Right atrium auricular region (tissue), 2 donors: ENCODE data around the gene PRKCH. TPM values are rescaled to one million over a fixed set of nuclear protein-coding genes. Genes with fewer than 3 reads are reported as not detected.

Experiments used
- DNase-seq: peaks from one replicate; pipeline ENCODE4 v3.0.0-alpha.2; 2019; ENCODE audit warnings: low spot score
- H3K27ac ChIP-seq, 2 donors: fragments of 200-600 bp; sonication (generic); 1 replicate in 1 of 2; 2 replicates in 1 of 2; pipeline ENCODE4 v1.5.1; 2016 to 2019
- H3K27me3 ChIP-seq, 2 donors: fragments of 200-600 bp; sonication (generic); one replicate each; pipeline versions ENCODE4 v1.5.1 to v1.6.0; 2017 to 2019
- H3K36me3 ChIP-seq: fragments of 200-600 bp; sonication (generic); one replicate; pipeline ENCODE4 v1.5.1; 2016
- H3K4me1 ChIP-seq, 2 donors: fragments of 200-600 bp; sonication (generic); one replicate each; pipeline versions ENCODE4 v1.5.1 to v1.6.0; 2017 to 2019
- H3K4me3 ChIP-seq, 2 donors: fragments of 200-600 bp; sonication (generic); 1 replicate in 1 of 2; 2 replicates in 1 of 2; pipeline ENCODE4 v1.5.1; 2017 to 2019; ENCODE audit warnings: mild to moderate bottlenecking in 1 of 2, moderate library complexity in 1 of 2
- H3K9me3 ChIP-seq, 2 donors: fragments of 200-600 bp; sonication (generic); one replicate each; pipeline ENCODE4 v1.5.1; 2019
- CTCF ChIP-seq, 2 donors: fragments of 200-600 bp; sonication (generic); IDR thresholded peaks; one replicate each; pipeline ENCODE4 v1.5.1; 2019; ENCODE audit warnings: antibody characterized with exemption in 2 of 2
- total RNA-seq, 2 donors: library from RNA; depleted of rRNA; stranded (reverse); fragments of >200 nt; gene quantifications; one replicate each; pipeline ENCODE4 v1.1.0, GENCODE V29; 2016

PRKCH gene
- total RNA-seq, 2 donors from 2014 or later = 24.9 to 40.3 TPM

DNA sequence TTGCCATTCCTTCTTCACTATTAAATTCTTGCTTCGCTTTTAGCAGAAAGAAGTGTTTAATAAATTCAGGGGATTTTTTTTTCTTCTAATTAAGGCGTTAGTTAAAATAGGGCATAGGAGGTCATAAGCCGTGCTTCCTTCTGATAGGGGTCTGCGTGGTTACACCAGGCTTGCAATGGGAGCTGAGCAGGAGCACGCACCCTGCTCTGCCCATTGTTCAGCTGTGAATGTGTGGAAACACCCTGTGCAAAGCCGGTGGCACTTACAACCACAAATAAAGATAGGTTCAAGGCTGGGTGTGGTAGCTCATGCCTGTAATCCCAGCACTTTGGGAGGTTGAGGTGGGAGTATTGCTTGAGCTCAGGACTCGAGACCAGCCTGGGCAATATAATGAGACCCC lies 162.1 kb downstream of the PRKCH start:
- H3K4me3 ChIP-seq = no peak overlapping the region
- TF ChIP-seq CTCF (IDR thresholded peaks at IDR 0.05) = no peak
- H3K9me3 ChIP-seq = no peaks in the 10 kb centered on the region
- H3K27me3 ChIP-seq = no peaks in the 10 kb centered on the region
- peaks cover 0 to 40% of the 10 kb centered on the region in 2 donors for H3K4me1 ChIP-seq
- H3K36me3 ChIP-seq = no peaks in the 10 kb centered on the region
- H3K27ac ChIP-seq = no peak overlapping the region
- DNase-seq = no peak

GRCh38 chr14:61484031-61484430 lies 162.7 kb downstream of the PRKCH start:
- Histone ChIP-seq H3K27me3 (no peaks in the 10 kb centered on the region), H3K4me1 (peaks cover 0 to 40% of the 10 kb centered on the region in 2 donors), H3K9me3 (no peaks in the 10 kb centered on the region), H3K4me3 (no peak overlapping the region), H3K27ac (no peak overlapping the region), H3K36me3 (no peaks in the 10 kb centered on the region)
- TF ChIP-seq CTCF (IDR thresholded peaks at IDR 0.05) = no peak
- DNase-seq = no peak

DNA sequence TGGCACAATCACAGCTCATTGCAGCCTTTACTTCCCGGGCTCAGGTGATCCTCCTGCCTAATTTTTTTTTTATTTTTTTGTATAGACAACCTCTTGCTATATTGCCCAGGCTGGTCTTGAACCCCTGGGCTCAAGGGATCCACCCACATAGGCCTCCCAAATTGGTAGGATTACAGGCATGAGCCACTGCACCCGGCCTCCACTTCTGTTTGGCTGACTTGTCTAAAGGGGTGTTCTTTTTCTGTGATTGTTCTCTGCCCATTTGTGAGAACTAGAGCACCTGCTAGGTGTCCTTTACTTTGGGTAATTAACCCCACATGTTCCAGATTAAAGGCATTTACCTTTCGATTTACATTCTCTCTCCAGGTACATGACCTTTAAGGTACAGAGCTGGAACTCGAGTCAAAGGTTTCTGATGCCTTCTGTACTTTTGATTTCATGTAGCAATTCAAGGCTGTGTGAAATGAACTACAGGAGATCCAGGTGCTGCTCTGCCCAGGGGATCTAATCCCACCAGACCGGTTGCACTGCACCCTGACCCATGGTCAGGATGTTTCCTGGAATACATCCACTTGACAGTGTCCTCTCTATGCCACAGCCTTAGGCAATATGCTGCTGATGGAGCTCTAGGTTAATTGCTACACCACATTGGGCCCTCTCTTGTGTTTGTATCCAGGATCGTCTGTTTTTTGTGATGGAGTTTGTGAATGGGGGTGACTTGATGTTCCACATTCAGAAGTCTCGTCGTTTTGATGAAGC lies 163.6 kb downstream of the PRKCH start:
- Histone ChIP-seq H3K27ac (no peak overlapping the region), H3K36me3 (no peaks in the 10 kb centered on the region), H3K27me3 (no peaks in the 10 kb centered on the region), H3K4me1 (peaks cover 0 to 40% of the 10 kb centered on the region in 2 donors), H3K9me3 (no peaks in the 10 kb centered on the region), H3K4me3 (no peak overlapping the region)
- no peak for DNase-seq
- no peak for TF ChIP-seq CTCF (IDR thresholded peaks at IDR 0.05)

DNA sequence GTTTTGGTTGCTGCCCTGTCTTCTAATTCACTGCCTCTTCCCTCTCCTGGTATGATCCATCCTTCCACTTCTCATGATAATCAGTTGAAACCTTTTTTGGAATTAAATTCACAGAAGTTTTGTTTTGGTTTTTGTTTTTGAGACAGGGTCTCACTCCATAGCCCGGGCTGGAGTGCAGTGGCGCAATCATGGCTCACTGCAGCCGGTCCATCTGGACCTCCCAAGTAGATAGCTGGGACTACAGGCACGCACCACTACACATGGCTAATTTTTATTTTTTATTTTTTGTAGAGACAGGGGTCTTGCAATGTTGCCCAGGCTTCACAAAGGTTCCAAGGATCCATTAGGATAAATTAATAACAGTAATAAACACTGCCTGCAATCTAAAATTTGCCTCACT lies 164.3 kb downstream of the PRKCH start:
- peaks cover 0 to 35% of the 10 kb centered on the region in 2 donors for H3K4me1 ChIP-seq
- H3K9me3 ChIP-seq = no peaks in the 10 kb centered on the region
- H3K27ac ChIP-seq = no peak overlapping the region
- no peak for DNase-seq
- TF ChIP-seq CTCF (IDR thresholded peaks at IDR 0.05) = no peak
- no peaks in the 10 kb centered on the region for H3K36me3 ChIP-seq
- H3K27me3 ChIP-seq = no peaks in the 10 kb centered on the region
- H3K4me3 ChIP-seq = no peak overlapping the region

- peaks cover 0 to 37% of the 10 kb centered on the region in 2 donors for H3K4me1 ChIP-seq
- no peak for TF ChIP-seq CTCF (IDR thresholded peaks at IDR 0.05)
These were observed 165.6 kb downstream of the PRKCH start for GRCh38 chr14:61486930-61487495.

More at GRCh38 chr14:61486930-61487495, 165.6 kb downstream of the PRKCH start:
- no peak overlapping the region for H3K27ac ChIP-seq
- no peaks in the 10 kb centered on the region for H3K27me3 ChIP-seq
- H3K4me3 ChIP-seq = no peak overlapping the region
- no peak for DNase-seq
- H3K36me3 ChIP-seq = no peaks in the 10 kb centered on the region
- H3K9me3 ChIP-seq = no peaks in the 10 kb centered on the region
